Right lung (tissue), 5 donors: Measurements from ENCODE around the gene RPUSD3. TPM values are rescaled to one million over a fixed set of nuclear protein-coding genes. Genes with fewer than 3 reads are reported as not detected.
A peak's percentile ranks its signal among the peaks of the same experiment; 100 is the strongest.

ENCODE experiments used
- DNase-seq, 2 donors: peaks; one replicate each; pipeline ENCODE4 v3.0.0-alpha.2; 2013
- polyA plus RNA-seq, 5 donors: library from polyadenylated mRNA; unstranded; fragments of 120-200 nt; gene quantifications; one replicate each; pipeline versions ENCODE4 v1.2.1 to v1.2.3, GENCODE V29; 2013; ENCODE audit warnings: inconsistent platforms in 1 of 5, low replicate concordance in 1 of 5; ENCODE audit not compliant: insufficient read length in 5 of 5, insufficient read depth in 1 of 5

RPUSD3 gene
- polyA plus RNA-seq, 5 donors = 31.0 to 41.7 (median 36.8) TPM

DNA sequence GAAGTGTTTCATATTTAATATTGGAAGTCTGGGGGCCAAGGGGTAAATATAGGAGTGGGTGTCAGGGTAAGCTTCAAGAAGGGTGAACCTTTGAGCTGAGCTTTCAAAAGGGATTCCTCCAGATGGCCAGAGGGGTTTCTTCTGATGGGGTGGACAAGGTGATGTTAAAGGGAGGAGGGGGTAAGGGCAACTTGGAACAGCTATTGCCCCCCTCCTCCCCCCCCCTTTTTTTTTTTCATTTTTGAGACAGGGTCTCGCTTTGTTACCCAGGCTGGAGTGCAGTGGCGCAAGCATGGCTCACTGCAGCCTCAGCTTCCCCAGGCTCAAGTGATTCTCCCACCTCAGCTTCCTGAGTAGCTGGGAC lies 35.8 kb downstream of the RPUSD3 start:
- DNase-seq = no peak

DNA sequence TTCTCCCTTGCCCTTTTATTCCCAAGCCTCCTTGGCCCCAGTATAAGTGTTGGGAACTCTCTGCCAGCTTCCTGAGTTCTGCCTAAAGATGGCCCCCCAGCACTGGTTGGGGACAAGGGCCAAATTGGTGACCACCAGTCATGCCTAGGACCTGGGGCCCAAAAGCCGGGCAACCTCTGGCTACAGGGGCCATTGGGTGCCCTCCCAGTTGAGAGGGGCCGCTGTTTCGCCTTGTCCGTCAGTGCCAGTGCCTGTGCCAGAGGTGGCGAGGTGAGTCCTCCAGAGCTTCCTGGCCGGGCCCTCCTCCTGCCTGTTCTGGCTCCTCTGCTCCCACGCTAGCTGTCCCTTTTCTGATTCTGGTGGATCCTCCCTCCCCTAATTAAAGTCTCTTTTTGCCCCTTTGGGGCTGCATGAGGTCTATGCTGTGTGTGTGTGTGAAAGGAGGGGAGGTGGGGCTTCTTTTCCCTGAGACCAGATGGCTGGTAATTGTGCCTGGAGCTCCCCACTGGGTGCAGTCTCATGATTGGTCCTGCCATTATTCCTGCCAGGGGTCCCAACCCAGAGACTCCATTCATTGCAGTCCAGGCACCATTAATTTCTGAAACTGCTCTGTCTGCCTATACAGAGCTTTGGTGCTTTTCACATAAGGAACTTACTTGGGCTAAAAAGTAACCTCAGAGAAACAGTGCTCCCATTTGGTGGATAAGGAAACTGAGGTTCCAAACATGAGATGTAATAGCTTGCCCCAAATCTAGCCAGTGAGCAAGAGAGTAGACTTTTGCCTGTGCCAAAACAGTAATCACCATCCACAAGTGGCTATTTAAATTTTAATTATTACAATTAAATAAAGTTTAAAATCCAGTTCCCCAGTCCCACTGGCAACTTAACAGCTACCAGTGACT lies 36.9 kb downstream of the RPUSD3 start:
- no peak for DNase-seq

DNA sequence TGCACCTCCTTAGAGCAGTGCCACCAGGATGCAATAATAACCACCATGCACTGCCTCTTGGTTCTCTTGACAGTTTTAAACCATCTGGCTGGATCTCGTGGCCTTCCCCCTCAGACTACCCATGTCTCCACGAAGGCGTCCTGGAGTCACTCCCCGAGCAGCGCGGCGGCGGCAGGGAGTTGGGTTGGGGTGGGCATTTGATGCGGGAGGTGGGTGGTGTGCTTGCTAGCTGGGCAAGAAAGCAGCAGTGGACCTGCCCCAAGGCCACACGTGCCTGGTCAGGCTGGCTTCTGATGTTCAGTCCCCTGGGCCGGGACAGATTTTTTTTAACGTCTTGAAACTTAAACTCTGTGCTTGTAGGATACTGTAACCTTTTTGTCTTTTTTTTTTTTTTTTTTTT lies 37.7 kb downstream of the RPUSD3 start:
- no peak for DNase-seq

- no peak for DNase-seq
Measured at GRCh38 chr3:9804996-9805395, 38.8 kb downstream of the RPUSD3 start.

DNA sequence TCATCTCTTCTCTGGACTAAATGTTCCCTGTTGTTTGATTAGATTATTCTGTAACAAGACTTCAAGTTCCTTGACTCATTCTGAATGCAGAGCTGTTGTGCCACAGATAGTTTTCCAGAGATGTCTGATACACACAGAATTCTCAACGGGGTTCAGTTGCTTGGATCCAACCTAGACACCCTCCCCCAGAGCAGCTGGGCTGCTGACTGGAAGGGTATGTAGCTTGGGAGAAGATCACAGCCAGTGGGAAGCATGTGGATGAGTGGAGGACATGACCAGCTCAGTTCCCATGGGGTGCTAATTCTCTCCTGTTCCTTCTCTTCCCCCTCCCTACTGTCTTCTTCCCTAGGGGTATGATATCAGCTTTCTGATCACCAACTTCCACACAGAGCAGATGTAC lies 40.3 kb downstream of the RPUSD3 start:
- no peak for DNase-seq

DNA sequence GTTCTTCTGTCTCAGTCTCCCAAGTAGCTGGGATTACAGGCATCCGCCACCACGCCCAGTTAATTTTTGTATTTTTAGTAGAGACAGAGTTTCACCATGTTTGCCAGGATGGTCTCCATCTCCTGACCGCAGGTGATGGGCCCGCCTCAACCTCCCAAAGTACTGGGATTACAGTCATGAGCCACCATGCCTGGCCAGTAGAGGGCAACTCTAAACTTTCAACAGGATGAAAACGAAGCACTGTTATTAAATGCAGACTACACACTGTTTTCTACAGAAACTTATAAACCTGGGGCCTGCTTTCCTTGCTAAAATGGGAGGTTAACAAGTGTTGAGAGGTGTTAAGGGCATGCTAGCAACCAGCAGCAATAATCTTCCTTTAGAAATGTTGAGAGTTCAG lies 43.3 kb downstream of the RPUSD3 start:
- no peak for DNase-seq

GRCh38 chr3:9797196-9797945 lies 46.4 kb downstream of the RPUSD3 start:
- no peak for DNase-seq

GRCh38 chr3:9795207-9795606 lies 48.6 kb downstream of the RPUSD3 start:
- DNase-seq = no peak

DNA sequence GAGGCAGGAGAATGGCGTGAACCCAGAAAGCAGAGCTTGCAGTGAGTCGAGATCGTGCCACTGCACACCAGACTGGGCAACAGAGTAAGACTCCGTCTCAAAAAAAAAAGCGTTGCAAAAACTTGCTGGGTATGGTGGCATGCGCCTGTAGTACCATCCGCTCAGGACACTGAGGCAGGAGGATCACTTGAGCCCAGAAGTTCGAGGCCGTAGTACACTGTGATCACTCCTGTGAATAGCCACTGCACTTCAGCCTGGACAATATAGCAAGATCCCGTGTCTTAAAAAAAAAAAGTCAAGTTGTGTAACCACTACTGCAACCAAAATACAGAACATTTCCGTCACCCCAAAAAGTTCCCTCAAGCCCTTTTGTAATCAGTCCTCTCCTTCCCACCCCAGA lies 49.4 kb downstream of the RPUSD3 start:
- DNase-seq = no peak

DNA sequence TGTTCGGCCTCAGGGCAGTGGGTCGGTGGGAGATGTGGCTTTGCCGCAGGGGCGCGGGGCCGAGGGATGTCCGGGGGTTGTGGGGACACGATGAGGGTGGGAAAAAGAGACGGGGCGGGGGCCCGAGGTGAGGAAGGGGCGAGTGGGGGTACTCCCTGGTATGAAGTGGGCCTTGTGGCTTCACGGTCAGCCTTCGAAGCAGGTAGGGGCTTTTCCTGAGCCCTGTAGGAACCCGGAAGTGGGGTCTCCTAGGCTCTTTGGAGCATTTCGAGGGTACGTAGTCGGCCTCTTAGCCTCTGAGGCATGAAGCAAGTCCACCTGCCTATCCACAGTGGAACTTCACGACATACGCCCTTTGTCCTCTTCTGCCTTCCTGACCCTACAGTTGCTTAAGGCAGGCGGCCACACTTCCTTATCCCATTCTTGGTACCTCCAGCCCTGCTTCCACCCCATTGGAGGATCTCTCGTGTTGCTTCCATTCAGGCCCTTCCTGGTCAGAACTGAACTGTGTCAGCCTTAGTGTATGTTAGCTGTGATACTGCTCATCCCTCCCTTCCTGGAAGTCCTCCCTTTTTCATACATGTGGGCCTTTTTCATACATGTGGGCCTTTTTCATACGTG lies 50.5 kb downstream of the RPUSD3 start:
- no peak for DNase-seq

DNA sequence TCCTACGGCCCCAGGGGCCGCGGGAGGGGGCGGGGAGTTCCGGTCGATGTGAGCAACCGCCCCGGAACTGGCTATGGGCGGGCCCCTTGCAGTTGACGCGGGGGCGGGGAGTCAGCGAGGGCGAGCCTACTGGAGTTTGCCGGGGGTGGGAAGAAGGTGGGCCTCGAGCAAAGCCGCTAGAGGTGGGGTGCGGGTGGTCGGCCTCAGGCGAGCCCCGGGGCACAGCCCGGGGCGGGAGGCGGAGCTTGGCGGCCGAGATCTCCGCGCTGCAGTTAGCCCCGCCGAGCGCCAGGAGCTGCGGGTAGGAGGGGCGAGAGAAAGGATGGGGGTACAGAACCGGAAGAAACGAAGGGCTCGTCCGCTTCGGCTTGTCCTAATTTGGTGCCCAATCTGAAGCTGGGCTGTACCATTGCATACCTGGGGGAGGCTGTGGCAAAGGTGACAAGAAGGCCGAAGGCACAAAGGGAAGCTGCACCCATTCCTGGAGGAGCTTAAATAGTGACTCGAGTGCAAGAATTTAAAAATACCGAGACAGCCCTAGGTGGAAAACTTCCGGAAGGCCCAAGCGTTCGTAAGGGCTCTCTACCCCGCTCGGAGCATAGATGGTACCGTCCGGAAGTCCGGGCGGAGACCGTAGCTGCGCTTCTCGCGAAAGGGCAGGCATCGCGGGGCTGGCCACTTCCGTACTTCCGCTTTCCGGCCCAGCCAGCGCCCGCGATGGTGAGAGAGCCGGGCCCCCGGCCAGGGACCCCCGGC lies 51.2 kb downstream of the RPUSD3 start, which contains the start of the genes ARPC4 and TADA3:
TSS of gene ARPC4 (plus strand) at position 678 of the 756 bp plus-strand sequence. CDS start at position 718, 40 bp downstream.
TSS of gene TADA3 (minus strand) at position 69 of the 756 bp plus-strand sequence. CDS start 1,007 bp downstream, outside the sequence.
- peak; percentile 97 for DNase-seq

GRCh38 chr3:9791790-9792404 lies 51.9 kb downstream of the RPUSD3 start:
- no peak for DNase-seq

- DNase-seq = no peak
Measured at GRCh38 chr3:9791127-9791526, 52.7 kb downstream of the RPUSD3 start.

Other genes with a start within 250 kb of the RPUSD3 start
- gene MTMR14, start 194.5 kb downstream of the RPUSD3 start, polyA plus RNA-seq = 10 to 100 TPM; 28.3 to 33.2 (median 30.3) TPM
- under 1 TPM in 4 of 5 donors, not detected in 1; 0.05 to 0.27 (median 0.23) TPM for gene CPNE9, start 140.2 kb downstream of the RPUSD3 start, polyA plus RNA-seq
- gene BRPF1, start 112.3 kb downstream of the RPUSD3 start, polyA plus RNA-seq = 10 to 100 TPM; 16.8 to 25.4 (median 18.5) TPM
- 10 to 100 TPM; 65.6 to 75.5 (median 68.7) TPM for gene OGG1, start 94.1 kb downstream of the RPUSD3 start, polyA plus RNA-seq
- 10 to 100 TPM; 18.3 to 29.0 (median 23.1) TPM for gene CAMK1, start 74.1 kb downstream of the RPUSD3 start, polyA plus RNA-seq
- 10 to 100 TPM; 66.6 to 95.1 (median 76.4) TPM for gene TADA3, start 51.5 kb downstream of the RPUSD3 start, polyA plus RNA-seq
- 100 to 1,000 TPM in 4 of 5 donors, 10 to 100 TPM in 1; 93.6 to 118 (median 105) TPM for gene ARPC4, start 50.9 kb downstream of the RPUSD3 start, polyA plus RNA-seq
- gene TTLL3, start 33.7 kb downstream of the RPUSD3 start, polyA plus RNA-seq = 100 to 1,000 TPM in 1 of 5 donors, 10 to 100 TPM in 4; 68.4 to 116 (median 85.6) TPM
- gene CIDEC, start 36.2 kb upstream of the RPUSD3 start, polyA plus RNA-seq = under 1 TPM in 3 of 5 donors, not detected in 2; 0.10 to 0.30 (median 0.21) TPM
- gene JAGN1, start 46.6 kb upstream of the RPUSD3 start, polyA plus RNA-seq = 10 to 100 TPM; 36.0 to 39.0 (median 38.7) TPM
- gene IL17RE, start 58.8 kb upstream of the RPUSD3 start, polyA plus RNA-seq = 100 to 1,000 TPM in 2 of 5 donors, 10 to 100 TPM in 3; 74.6 to 102 (median 86.3) TPM
- 10 to 100 TPM; 39.8 to 56.1 (median 42.6) TPM for gene IL17RC, start 73.1 kb upstream of the RPUSD3 start, polyA plus RNA-seq
- 10 to 100 TPM; 37.8 to 75.1 (median 58.3) TPM for gene CRELD1, start 89.8 kb upstream of the RPUSD3 start, polyA plus RNA-seq
- gene PRRT3, start 108.4 kb upstream of the RPUSD3 start, polyA plus RNA-seq = 1 to 10 TPM; 2.9 to 4.7 (median 3.9) TPM
- gene EMC3, start 142.8 kb upstream of the RPUSD3 start, polyA plus RNA-seq = 10 to 100 TPM; 59.9 to 76.1 (median 70.4) TPM
- gene FANCD2, start 182.4 kb upstream of the RPUSD3 start, polyA plus RNA-seq = 10 to 100 TPM; 15.5 to 29.0 (median 21.6) TPM